ENCODE measurements around the gene LPP. TPM values are rescaled to one million over a fixed set of nuclear protein-coding genes. Genes with fewer than 3 reads are reported as not detected.

The LPP gene
- total RNA-seq, 1 donor = 77.4 TPM

- no peaks in the 10 kb centered on the region for H3K36me3 ChIP-seq (ENCODE audit: insufficient read depth, low read length)
- no peak overlapping the region for H3K4me3 ChIP-seq (ENCODE audit: insufficient read depth, low read length)
- TF ChIP-seq CTCF (IDR thresholded peaks at IDR 0.05; ENCODE audit: extremely low read depth, low read depth, low read length) = no peak
- H3K27ac ChIP-seq (ENCODE audit: low read depth, low read length) = no peak overlapping the region
- H3K9me3 ChIP-seq (ENCODE audit: low read depth, low read length) = no peaks in the 10 kb centered on the region
- H3K4me1 ChIP-seq (ENCODE audit: insufficient read depth, low read length) = no peaks in the 10 kb centered on the region
- H3K79me2 ChIP-seq (ENCODE audit: insufficient read depth, low read length) = peaks cover 67% of the 10 kb centered on the region
- no peaks in the 10 kb centered on the region for H3K27me3 ChIP-seq (ENCODE audit: insufficient read depth, low read length)
- H4K20me1 ChIP-seq (ENCODE audit: insufficient read depth, low read length) = peaks cover 3% of the 10 kb centered on the region
- no peak for DNase-seq (ENCODE audit: insufficient read length, low spot score, missing footprints)
- H2AFZ ChIP-seq (ENCODE audit: low read length) = no peak overlapping the region
- H3K4me2 ChIP-seq (ENCODE audit: insufficient read depth, low read length) = no peak overlapping the region
Observed at GRCh38 chr3:188305220-188305619, 151.3 kb downstream of the LPP start.

DNA sequence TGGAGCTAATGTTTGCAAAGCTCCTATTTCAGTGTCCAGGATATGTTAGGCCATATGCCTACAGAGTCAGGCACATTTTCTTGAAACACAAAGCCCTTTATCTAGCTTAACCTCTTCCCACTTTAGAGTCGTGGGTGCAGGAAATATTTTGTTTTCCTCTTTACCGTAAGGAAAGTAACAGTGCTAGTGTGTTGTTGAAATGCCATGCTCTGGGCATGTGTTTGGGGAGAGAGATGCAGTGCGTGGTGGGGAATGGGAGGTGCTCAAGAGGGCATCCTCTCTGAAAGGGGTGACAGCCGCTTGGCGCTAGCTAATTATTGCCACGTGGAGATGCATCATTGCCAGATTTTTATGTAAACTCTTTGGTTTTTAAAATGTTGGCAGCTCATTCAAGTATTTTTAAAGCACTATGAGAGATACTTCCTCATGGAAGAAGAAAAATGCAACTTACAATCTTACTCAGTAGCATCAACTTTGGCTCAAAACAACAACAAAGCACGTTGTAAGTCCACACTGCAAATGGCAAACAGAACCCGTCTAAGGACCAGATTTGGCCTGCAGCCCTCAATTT is 152.6 kb downstream of the LPP start:
- H3K79me2 ChIP-seq (ENCODE audit: insufficient read depth, low read length) = peaks cover 66% of the 10 kb centered on the region
- H3K36me3 ChIP-seq (ENCODE audit: insufficient read depth, low read length) = no peaks in the 10 kb centered on the region
- no peak overlapping the region for H3K4me2 ChIP-seq (ENCODE audit: insufficient read depth, low read length)
- no peak overlapping the region for H2AFZ ChIP-seq (ENCODE audit: low read length)
- no peak overlapping the region for H3K4me3 ChIP-seq (ENCODE audit: insufficient read depth, low read length)
- H3K27ac ChIP-seq (ENCODE audit: low read depth, low read length) = no peak overlapping the region
- no peaks in the 10 kb centered on the region for H3K9me3 ChIP-seq (ENCODE audit: low read depth, low read length)
- no peak for TF ChIP-seq CTCF (IDR thresholded peaks at IDR 0.05; ENCODE audit: extremely low read depth, low read depth, low read length)
- no peaks in the 10 kb centered on the region for H3K4me1 ChIP-seq (ENCODE audit: insufficient read depth, low read length)
- peaks cover 3% of the 10 kb centered on the region for H4K20me1 ChIP-seq (ENCODE audit: insufficient read depth, low read length)
- H3K27me3 ChIP-seq (ENCODE audit: insufficient read depth, low read length) = no peaks in the 10 kb centered on the region
- peak; percentile 34 for DNase-seq (ENCODE audit: insufficient read length, low spot score, missing footprints)

DNA sequence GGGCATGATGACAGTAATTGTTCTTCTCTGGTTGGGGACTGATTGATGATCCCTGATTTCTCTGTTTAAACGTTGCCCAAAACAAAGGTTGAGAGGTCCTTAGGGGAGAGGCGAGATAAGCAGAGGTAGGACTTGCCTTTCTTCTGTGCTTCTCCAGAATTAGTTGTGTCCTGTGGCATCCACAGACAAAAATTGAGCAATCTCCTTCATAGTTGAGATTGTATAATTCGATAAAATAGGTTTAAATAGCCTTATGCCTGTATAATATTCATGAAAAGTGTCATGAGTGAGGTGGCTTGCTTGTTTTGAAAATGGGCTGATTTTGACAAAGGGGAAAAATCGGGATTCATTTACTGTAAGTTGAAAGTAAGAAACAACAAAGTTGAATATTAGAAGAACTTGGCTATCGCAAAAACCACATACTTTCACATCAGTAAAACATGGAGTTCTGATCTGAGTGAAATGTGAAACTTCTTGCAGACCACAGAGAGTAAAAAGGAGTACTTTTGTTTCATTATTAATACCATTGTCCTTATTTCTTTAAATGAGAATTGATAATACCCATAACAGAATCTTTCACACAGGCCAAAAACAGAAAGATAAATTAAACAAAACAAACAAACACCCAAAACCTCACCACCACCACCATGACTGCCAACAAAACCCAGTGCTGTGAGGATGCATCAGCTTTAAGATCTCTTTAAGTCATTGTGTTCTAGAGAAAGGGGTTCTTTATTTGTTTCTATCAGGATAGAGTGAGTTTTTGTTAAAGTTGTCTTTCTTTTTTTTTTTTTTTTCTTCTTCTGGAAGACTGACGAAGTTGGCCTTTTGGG is 155.7 kb downstream of the LPP start:
- Histone ChIP-seq H3K4me2 (ENCODE audit: insufficient read depth, low read length) (no peak overlapping the region), H3K27me3 (ENCODE audit: insufficient read depth, low read length) (no peaks in the 10 kb centered on the region), H4K20me1 (ENCODE audit: insufficient read depth, low read length) (peaks cover 4% of the 10 kb centered on the region), H3K9me3 (ENCODE audit: low read depth, low read length) (no peaks in the 10 kb centered on the region), H3K79me2 (ENCODE audit: insufficient read depth, low read length) (peaks cover 57% of the 10 kb centered on the region), H3K4me3 (ENCODE audit: insufficient read depth, low read length) (no peak overlapping the region), H2AFZ (ENCODE audit: low read length) (no peak overlapping the region), H3K4me1 (ENCODE audit: insufficient read depth, low read length) (no peaks in the 10 kb centered on the region), H3K27ac (ENCODE audit: low read depth, low read length) (no peak overlapping the region), H3K36me3 (ENCODE audit: insufficient read depth, low read length) (no peaks in the 10 kb centered on the region)
- DNase-seq (ENCODE audit: insufficient read length, low spot score, missing footprints) = no peak
- no peak for TF ChIP-seq CTCF (IDR thresholded peaks at IDR 0.05; ENCODE audit: extremely low read depth, low read depth, low read length)

- Histone ChIP-seq H3K27ac (ENCODE audit: low read depth, low read length) (no peak overlapping the region), H3K9me3 (ENCODE audit: low read depth, low read length) (no peaks in the 10 kb centered on the region), H3K4me1 (ENCODE audit: insufficient read depth, low read length) (peaks cover 1% of the 10 kb centered on the region), H3K4me2 (ENCODE audit: insufficient read depth, low read length) (no peak overlapping the region), H4K20me1 (ENCODE audit: insufficient read depth, low read length) (peaks cover 4% of the 10 kb centered on the region), H3K4me3 (ENCODE audit: insufficient read depth, low read length) (no peak overlapping the region), H3K79me2 (ENCODE audit: insufficient read depth, low read length) (peaks cover 58% of the 10 kb centered on the region), H3K36me3 (ENCODE audit: insufficient read depth, low read length) (no peaks in the 10 kb centered on the region), H2AFZ (ENCODE audit: low read length) (no peak overlapping the region), H3K27me3 (ENCODE audit: insufficient read depth, low read length) (no peaks in the 10 kb centered on the region)
- no peak for DNase-seq (ENCODE audit: insufficient read length, low spot score, missing footprints)
- TF ChIP-seq CTCF (IDR thresholded peaks at IDR 0.05; ENCODE audit: extremely low read depth, low read depth, low read length) = no peak
Observed at GRCh38 chr3:188310270-188310710, 156.3 kb downstream of the LPP start.
